Stimulated activated CD4-positive, alpha-beta T cell treated with anti-CD3 and anti-CD28 coated beads, Interleukin-15, amount 100 ng/mL, for 48 hours (primary cell): Measurements from ENCODE around the gene OR5I1.
"Not testable (repeated sequence)": the region's sequence is repeated elsewhere in the genome, so short reads cannot be mapped to it uniquely, and the experiment has no call there.

ENCODE experiments used
- DNase-seq, 2 donors: peaks; one replicate each; pipeline ENCODE4 v3.0.0-alpha.2; 2020; ENCODE audit warnings: low read depth in 2 of 2

The OR5I1 gene

GRCh38 chr11:55936300-55936699, at the start of gene OR5I1:
OR5I1 (minus strand) TSS chr11:55936400; CDS start chr11:55936400, 0 bp downstream.
- DNase-seq: no peak

GRCh38 chr11:55970935-55971334, 34.7 kb upstream of the OR5I1 start:
- DNase-seq: no peak

DNA sequence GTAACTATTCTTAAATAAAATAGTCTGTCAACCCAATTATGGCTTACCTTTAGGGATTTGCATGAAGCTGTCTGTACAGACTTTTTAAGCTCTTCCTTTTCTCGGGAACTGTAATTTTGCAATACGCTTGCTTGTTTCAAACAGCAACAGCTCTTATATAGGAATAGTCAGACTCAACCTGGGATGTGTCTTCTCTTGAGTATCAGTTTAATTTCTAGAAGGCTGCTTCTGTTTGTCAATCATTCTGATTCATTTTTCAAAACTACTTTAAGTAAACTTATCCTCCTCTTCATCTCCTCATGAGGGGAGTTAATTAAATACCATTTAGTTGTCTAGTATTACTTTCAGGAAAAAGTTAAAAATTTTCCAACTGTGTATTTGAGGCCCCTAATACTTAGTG, 33.6 kb upstream of the OR5I1 start, which contains the start of gene OR10AG1:
OR10AG1 (minus strand) TSS at position 101 of the 400 bp plus-strand sequence; CDS start at position 63, 38 bp downstream.
- DNase-seq: no peak

DNA sequence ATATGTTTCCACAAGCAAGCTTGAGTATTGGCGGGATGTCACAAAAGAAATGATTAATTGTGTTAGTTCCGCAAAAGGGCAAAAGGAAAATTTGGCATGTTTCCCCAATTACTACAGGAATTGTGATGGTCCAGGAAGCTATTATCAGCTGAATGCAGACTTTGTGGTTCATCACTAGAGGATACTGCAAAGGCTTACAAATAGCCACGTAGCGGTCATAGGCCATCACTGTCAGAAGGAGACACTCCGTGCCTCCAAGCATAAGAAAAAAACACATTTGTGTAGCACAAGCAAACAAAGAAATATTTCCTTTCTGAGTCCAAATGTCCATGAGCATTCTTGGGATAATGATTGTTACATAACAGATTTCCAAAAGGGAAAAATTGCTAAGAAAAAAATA, 31.7 kb upstream of the OR5I1 start:
- no peak for DNase-seq

- DNase-seq: no peak
These were observed 30.2 kb upstream of the OR5I1 start for GRCh38 chr11:55966391-55966790.

- no peak for DNase-seq
These were observed 20.3 kb upstream of the OR5I1 start for GRCh38 chr11:55956521-55956920.

GRCh38 chr11:55949330-55949729, 13.1 kb upstream of the OR5I1 start:
- no peak for DNase-seq

GRCh38 chr11:55942785-55943392, 6.7 kb upstream of the OR5I1 start:
- no peak for DNase-seq

- DNase-seq: no peak
These were observed 15.7 kb downstream of the OR5I1 start for GRCh38 chr11:55920537-55920936.

DNA sequence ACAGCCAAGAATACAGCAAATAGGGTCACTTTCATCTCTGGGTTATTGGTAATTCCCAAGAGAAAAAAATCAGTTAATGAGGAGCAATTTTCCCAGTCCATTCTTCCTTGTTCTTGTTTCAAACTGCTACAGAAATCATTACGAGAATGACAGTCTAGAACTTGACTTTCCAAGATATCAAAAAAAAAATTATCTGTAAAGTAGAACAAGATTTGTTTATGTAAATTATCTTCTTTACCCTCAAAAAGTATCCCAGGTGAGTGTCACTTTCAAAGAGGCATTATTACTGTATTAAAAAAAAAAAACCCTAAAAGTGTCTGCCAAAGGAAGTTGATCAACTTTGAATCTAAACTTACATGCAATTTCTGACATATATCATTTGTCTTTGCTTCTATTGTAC, 21.7 kb downstream of the OR5I1 start, which contains the start of gene OR5W2:
OR5W2 (minus strand) TSS at position 101 of the 400 bp plus-strand sequence; CDS start at position 101, 0 bp downstream.
- no peak for DNase-seq

- DNase-seq: no peak
These were observed 33.9 kb downstream of the OR5I1 start for GRCh38 chr11:55902308-55902707.

DNA sequence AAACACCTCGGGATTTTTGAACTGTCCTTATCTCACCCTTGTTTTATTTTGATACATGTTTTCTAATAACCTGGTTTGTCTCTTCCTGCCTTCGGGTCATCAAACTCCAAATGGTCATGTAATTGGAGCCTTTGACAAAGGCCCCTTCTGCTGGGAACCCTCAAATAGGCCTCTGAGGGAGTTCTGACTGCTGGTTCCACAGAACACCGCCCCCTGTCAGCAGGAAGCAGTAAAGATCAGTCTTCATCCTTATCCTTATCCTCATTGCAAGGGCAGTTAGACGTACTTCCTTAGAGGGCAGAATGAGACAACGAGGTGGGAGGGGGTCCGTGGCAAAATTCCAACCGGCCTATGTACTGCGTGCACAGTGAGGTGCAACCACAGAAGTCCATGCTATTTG, 41.0 kb downstream of the OR5I1 start:
- DNase-seq: no peak

DNA sequence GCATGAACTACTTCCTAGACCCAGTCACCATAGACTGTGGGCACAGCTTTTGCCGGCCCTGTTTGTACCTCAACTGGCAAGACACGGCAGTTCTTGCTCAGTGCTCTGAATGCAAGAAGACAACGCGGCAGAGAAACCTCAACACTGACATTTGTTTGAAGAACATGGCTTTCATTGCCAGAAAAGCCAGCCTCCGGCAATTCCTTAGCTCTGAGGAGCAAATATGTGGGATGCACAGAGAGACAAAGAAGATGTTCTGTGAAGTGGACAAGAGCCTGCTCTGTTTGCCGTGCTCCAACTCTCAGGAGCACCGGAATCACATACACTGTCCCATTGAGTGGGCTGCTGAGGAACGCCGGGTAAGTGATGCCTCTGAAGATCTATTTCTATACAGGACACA, 50.7 kb downstream of the OR5I1 start:
- DNase-seq: not testable (repeated sequence)
